Measurements from ENCODE around the gene RBMS1. TPM values are rescaled to one million over a fixed set of nuclear protein-coding genes. Genes with fewer than 3 reads are reported as not detected.

The RBMS1 gene
- total RNA-seq, 4 donors from 2014 or later = 86.0 to 110 (median 91.5) TPM

- 13 to 17% methylated on average over 2 of the region's 2 CpGs for WGBS, 2 donors (ENCODE audit: low coverage in 1 of 2)
- no peak for TF ChIP-seq POLR2AphosphoS5 (IDR thresholded peaks at IDR 0.05)
- TF ChIP-seq, protein P1, sequence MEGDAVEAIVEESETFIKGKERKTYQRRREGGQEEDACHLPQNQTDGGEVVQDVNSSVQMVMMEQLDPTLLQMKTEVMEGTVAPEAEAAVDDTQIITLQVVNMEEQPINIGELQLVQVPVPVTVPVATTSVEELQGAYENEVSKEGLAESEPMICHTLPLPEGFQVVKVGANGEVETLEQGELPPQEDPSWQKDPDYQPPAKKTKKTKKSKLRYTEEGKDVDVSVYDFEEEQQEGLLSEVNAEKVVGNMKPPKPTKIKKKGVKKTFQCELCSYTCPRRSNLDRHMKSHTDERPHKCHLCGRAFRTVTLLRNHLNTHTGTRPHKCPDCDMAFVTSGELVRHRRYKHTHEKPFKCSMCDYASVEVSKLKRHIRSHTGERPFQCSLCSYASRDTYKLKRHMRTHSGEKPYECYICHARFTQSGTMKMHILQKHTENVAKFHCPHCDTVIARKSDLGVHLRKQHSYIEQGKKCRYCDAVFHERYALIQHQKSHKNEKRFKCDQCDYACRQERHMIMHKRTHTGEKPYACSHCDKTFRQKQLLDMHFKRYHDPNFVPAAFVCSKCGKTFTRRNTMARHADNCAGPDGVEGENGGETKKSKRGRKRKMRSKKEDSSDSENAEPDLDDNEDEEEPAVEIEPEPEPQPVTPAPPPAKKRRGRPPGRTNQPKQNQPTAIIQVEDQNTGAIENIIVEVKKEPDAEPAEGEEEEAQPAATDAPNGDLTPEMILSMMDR (IDR thresholded peaks at IDR 0.05) = no peak
- TF ChIP-seq EP300 (IDR thresholded peaks at IDR 0.05) = no peak
- TF ChIP-seq POLR2A (IDR thresholded peaks at IDR 0.05) = no peak
- Histone ChIP-seq H3K27ac (peak overlapping the region; percentile 73 to 75 (median 73)), H3K9me3 (no peaks in the 10 kb centered on the region), H3K27me3 (no peaks in the 10 kb centered on the region), H3K4me3 (no peak overlapping the region), H3K4me1 (peaks cover 12 to 91% (median 23%) of the 10 kb centered on the region in 3 donors), H3K36me3 (no peaks in the 10 kb centered on the region)
- no peak for ATAC-seq
Measured at GRCh38 chr2:160473468-160474318, 19.9 kb downstream of the RBMS1 start.

- Histone ChIP-seq H3K36me3 (no peaks in the 10 kb centered on the region), H3K27ac (peak overlapping the region; percentile 73 to 75 (median 73)), H3K4me3 (no peak overlapping the region), H3K4me1 (peaks cover 12 to 85% (median 23%) of the 10 kb centered on the region in 3 donors), H3K27me3 (no peaks in the 10 kb centered on the region), H3K9me3 (no peaks in the 10 kb centered on the region)
- no peak for ATAC-seq
- WGBS, 2 donors (ENCODE audit: low coverage in 1 of 2) = 19 to 23% methylated on average over 4 of the region's 4 CpGs
- TF ChIP-seq POLR2AphosphoS5 (IDR thresholded peaks at IDR 0.05) = peak; percentile 25
- no peak for TF ChIP-seq EP300 (IDR thresholded peaks at IDR 0.05)
Measured at GRCh38 chr2:160472839-160473251, 20.8 kb downstream of the RBMS1 start.

GRCh38 chr2:160471950-160472349 is 21.7 kb downstream of the RBMS1 start:
- WGBS, 2 donors (ENCODE audit: low coverage in 1 of 2) = 26 to 27% methylated on average over 2 to 3 of the region's 3 CpGs
- H3K9me3 ChIP-seq = no peaks in the 10 kb centered on the region
- H3K36me3 ChIP-seq = no peaks in the 10 kb centered on the region
- peak overlapping the region; percentile 71 to 73 (median 73) for H3K27ac ChIP-seq
- no peak for TF ChIP-seq POLR2A (IDR thresholded peaks at IDR 0.05)
- TF ChIP-seq, protein P1 (IDR thresholded peaks at IDR 0.05) = no peak
- TF ChIP-seq POLR2AphosphoS5 (IDR thresholded peaks at IDR 0.05) = no peak
- TF ChIP-seq EP300 (IDR thresholded peaks at IDR 0.05) = no peak
- no peaks in the 10 kb centered on the region for H3K27me3 ChIP-seq
- H3K4me1 ChIP-seq = peaks cover 12 to 83% (median 23%) of the 10 kb centered on the region in 3 donors
- no peak overlapping the region for H3K4me3 ChIP-seq
- no peak for ATAC-seq

DNA sequence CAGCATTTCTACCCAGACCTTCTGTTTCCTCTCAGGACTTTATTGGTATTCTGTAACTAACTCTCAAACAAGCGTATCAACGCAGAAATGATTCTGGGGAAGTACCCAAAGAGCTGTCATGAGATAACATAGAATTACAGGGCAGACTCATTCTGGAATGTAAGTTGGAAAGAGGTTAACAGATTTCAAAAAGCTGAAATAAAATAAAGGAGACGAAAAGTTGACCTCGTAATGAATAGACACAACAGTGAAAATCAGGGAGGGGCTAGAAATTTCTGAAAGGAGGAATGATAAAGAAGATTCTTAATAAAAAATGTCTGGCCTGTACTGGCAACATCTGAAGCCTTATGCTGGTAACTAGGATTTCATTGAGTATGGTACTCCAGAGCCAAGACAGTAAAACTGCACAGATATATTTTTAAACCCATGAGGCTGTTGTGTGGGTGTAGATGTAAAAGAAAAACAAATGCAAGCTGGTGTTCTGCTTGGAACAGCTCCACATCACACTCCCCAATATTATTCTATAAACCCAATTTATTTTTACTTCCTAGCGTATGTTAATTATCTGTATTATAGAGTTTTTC is 23.9 kb downstream of the RBMS1 start:
- no peaks in the 10 kb centered on the region for H3K27me3 ChIP-seq
- H3K9me3 ChIP-seq = no peaks in the 10 kb centered on the region
- no peak for ATAC-seq
- no peak overlapping the region for H3K4me3 ChIP-seq
- WGBS, 2 donors (ENCODE audit: low coverage in 1 of 2) = 40 to 48% methylated on average over 3 to 4 of the region's 5 CpGs
- no peak for TF ChIP-seq POLR2A (IDR thresholded peaks at IDR 0.05)
- TF ChIP-seq POLR2AphosphoS5 (IDR thresholded peaks at IDR 0.05) = no peak
- TF ChIP-seq, protein P1 (IDR thresholded peaks at IDR 0.05) = no peak
- TF ChIP-seq EP300 (IDR thresholded peaks at IDR 0.05) = no peak
- peak overlapping the region; percentile 23 to 64 (median 46) for H3K27ac ChIP-seq
- H3K4me1 ChIP-seq = peaks cover 19 to 91% (median 23%) of the 10 kb centered on the region in 3 donors
- H3K36me3 ChIP-seq = no peaks in the 10 kb centered on the region

DNA sequence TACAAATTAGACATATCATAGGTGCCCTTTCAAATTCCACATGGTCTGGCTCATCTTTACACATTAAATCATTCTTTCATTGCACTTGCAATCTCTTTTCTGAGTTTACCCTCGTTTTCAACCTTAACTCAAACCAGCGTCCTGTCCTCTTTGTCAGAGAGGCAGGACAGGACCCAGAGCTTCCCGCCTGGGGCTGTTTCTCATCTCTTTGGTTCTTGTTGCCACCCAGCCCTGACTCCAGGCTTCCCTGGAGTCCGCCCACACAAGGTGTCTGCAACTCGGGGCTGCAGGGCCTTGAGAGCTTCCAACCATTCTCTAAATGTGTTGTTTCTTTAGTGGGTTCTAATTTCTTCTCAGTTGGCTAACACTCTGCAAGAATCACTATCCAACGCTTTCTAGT is 24.4 kb downstream of the RBMS1 start:
- H3K4me3 ChIP-seq = no peak overlapping the region
- H3K27me3 ChIP-seq = no peaks in the 10 kb centered on the region
- ATAC-seq = no peak
- H3K4me1 ChIP-seq = peaks cover 19 to 91% (median 23%) of the 10 kb centered on the region in 3 donors
- H3K9me3 ChIP-seq = no peaks in the 10 kb centered on the region
- H3K36me3 ChIP-seq = no peaks in the 10 kb centered on the region
- 37 to 63% methylated on average over 5 to 6 of the region's 6 CpGs for WGBS, 2 donors (ENCODE audit: low coverage in 1 of 2)
- H3K27ac ChIP-seq = peak overlapping the region in 3 of 4 donors; percentile 34 to 64 (median 59)
- TF ChIP-seq POLR2A (IDR thresholded peaks at IDR 0.05) (no peak), POLR2AphosphoS5 (IDR thresholded peaks at IDR 0.05) (no peak), EP300 (IDR thresholded peaks at IDR 0.05) (no peak)
- TF ChIP-seq, protein P1 (IDR thresholded peaks at IDR 0.05) = no peak

Measured in gastroesophageal sphincter (tissue), 4 donors.